SK-N-SH (cell line): ENCODE measurements around the gene YAP1. TPM values are rescaled to one million over a fixed set of nuclear protein-coding genes. Genes with fewer than 3 reads are reported as not detected.

Source experiments
- CTCF ChIA-PET: fragments of 300-600, 350-600 bp; formaldehyde crosslinking; extraction: SDS; loops from one replicate; lab custom pipeline; 2021; lab: Yijun Ruan, JAX
- POLR2A ChIA-PET: fragments of 350-600 bp; sonication (Branson Sonifier 250); formaldehyde crosslinking; extraction: SDS; loops from one replicate; lab custom pipeline; 2020; ENCODE audit warnings: antibody characterized with exemption, inconsistent platforms; lab: Yijun Ruan, JAX
- DNase-seq: peaks from one replicate; pipeline ENCODE4 v3.0.0; 2012
- H2AFZ ChIP-seq: fragments of 200-600 bp; sonication (generic); 2 replicates; pipeline ENCODE4 v1.8.1; 2016; ENCODE audit warnings: antibody characterized with exemption, mild to moderate bottlenecking, low read depth
- H3F3A ChIP-seq: fragments of 200-600 bp; sonication (generic); replicated peaks from 2 replicates; pipeline ENCODE3; 2016; ENCODE audit warnings: antibody characterized with exemption, mild to moderate bottlenecking; ENCODE audit not compliant: insufficient read depth
- H3K27ac ChIP-seq, 2 experiments: fragments of 200-500 bp in 1 of 2; fragments of 200-600 bp in 1 of 2; sonication (Bioruptor generic) in 1 of 2; sonication (generic), shearing (Covaris generic) in 1 of 2; 2 replicates each; pipeline versions ENCODE4 v1.5.1 to v1.6.1; 2014 to 2016; ENCODE audit warnings: low read depth in 2 of 2, inconsistent platforms in 1 of 2, low read length in 1 of 2, mild to moderate bottlenecking in 1 of 2, mixed read lengths in 1 of 2
- H3K27me3 ChIP-seq: fragments of 200-600 bp; sonication (generic), shearing (Covaris generic); 2 replicates; pipeline ENCODE4 v1.6.1; 2016; ENCODE audit warnings: mixed run types; ENCODE audit not compliant: insufficient read depth
- H3K36me3 ChIP-seq, 2 experiments: fragments of 200-500 bp in 1 of 2; fragments of 200-600 bp in 1 of 2; sonication (Bioruptor generic) in 1 of 2; sonication (generic) in 1 of 2; replicated peaks in 1 of 2; 2 replicates each; pipeline versions ENCODE3 to v1.5.1; 2014 to 2016; ENCODE audit warnings: low read length in 1 of 2, mild to moderate bottlenecking in 1 of 2; ENCODE audit not compliant: insufficient read depth in 2 of 2, control insufficient read depth in 1 of 2
- H3K4me1 ChIP-seq, 2 experiments: fragments of 200-500 bp in 1 of 2; fragments of 200-600 bp in 1 of 2; sonication (Bioruptor generic) in 1 of 2; sonication (generic), shearing (Covaris generic) in 1 of 2; 2 replicates each; pipeline versions ENCODE4 v1.5.1 to v1.6.1; 2014 to 2016; ENCODE audit warnings: low read depth in 1 of 2, low read length in 1 of 2, mixed run types in 1 of 2; ENCODE audit not compliant: insufficient read depth in 2 of 2, control insufficient read depth in 1 of 2
- H3K4me2 ChIP-seq: fragments of 200-600 bp; sonication (generic), shearing (Covaris generic); 2 replicates; pipeline ENCODE4 v1.6.1; 2017; ENCODE audit warnings: mixed run types
- H3K4me3 ChIP-seq, 2 experiments: fragments of 200-500 bp in 1 of 2; fragments of 200-600 bp in 1 of 2; sonication (Bioruptor generic) in 1 of 2; sonication (generic), shearing (Covaris generic) in 1 of 2; 2 replicates each; pipeline versions ENCODE4 v1.5.1 to v1.8.1; 2014 to 2016; ENCODE audit warnings: low read depth in 2 of 2, inconsistent platforms in 1 of 2, low read length in 1 of 2, mild to moderate bottlenecking in 1 of 2, mixed read lengths in 1 of 2, moderate library complexity in 1 of 2
- H3K79me2 ChIP-seq: fragments of 200-600 bp; sonication (generic); 2 replicates; pipeline ENCODE4 v1.8.1; 2017; ENCODE audit warnings: mild to moderate bottlenecking; ENCODE audit not compliant: insufficient read depth
- H3K9ac ChIP-seq: fragments of 200-600 bp; sonication (generic); 2 replicates; pipeline ENCODE4 v1.6.1; 2017; ENCODE audit warnings: mixed run types
- H3K9me2 ChIP-seq: fragments of 200-600 bp; sonication (generic); 2 replicates; pipeline ENCODE4 v1.6.1; 2017; ENCODE audit warnings: mixed run types
- H3K9me3 ChIP-seq: fragments of 200-600 bp; sonication (generic); 2 replicates; pipeline ENCODE4 v1.6.1; 2017; ENCODE audit warnings: mixed run types, mild to moderate bottlenecking, moderate library complexity
- H4K20me1 ChIP-seq: fragments of 200-600 bp; sonication (generic); 2 replicates; pipeline ENCODE4 v1.6.1; 2017; ENCODE audit warnings: mild to moderate bottlenecking, mixed run types; ENCODE audit not compliant: insufficient read depth
- ELF1 ChIP-seq: IDR thresholded peaks from 2 replicates; pipeline ENCODE4 v1.4.0; 2012
- EP300 ChIP-seq, 2 experiments: IDR thresholded peaks; 2 replicates each; pipeline versions ENCODE4 v1.4.0 to v1.6.1; 2012; ENCODE audit warnings: borderline replicate concordance in 1 of 2, low read depth in 1 of 2, low read length in 1 of 2
- FOSL2 ChIP-seq: IDR thresholded peaks from 2 replicates; pipeline ENCODE4 v1.4.0; 2012; ENCODE audit warnings: low read depth, mild to moderate bottlenecking, moderate library complexity, borderline replicate concordance
- FOXJ3 ChIP-seq: sonication (generic); formaldehyde crosslinking; IDR thresholded peaks from 2 replicates; pipeline ENCODE4 v1.5.1; 2020; ENCODE audit warnings: mild to moderate bottlenecking, missing genetic modification reagents
- MEF2A ChIP-seq: IDR thresholded peaks from 2 replicates; pipeline ENCODE4 v1.4.0; 2012; ENCODE audit warnings: low read depth, borderline replicate concordance
- MXI1 ChIP-seq: IDR thresholded peaks from 2 replicates; pipeline ENCODE4 v1.6.1; 2012; ENCODE audit warnings: mild to moderate bottlenecking, low read depth, low read length, improper control_type of control experiment
- NRF1 ChIP-seq: IDR thresholded peaks from 2 replicates; pipeline ENCODE4 v1.6.1; 2012; ENCODE audit warnings: low read depth, mild to moderate bottlenecking, low read length
- RAD21 ChIP-seq: IDR thresholded peaks from 2 replicates; pipeline ENCODE4 v1.6.1; 2012; ENCODE audit warnings: mild to moderate bottlenecking, low read length
- RCOR1 ChIP-seq: fragments of 150-350 bp; IDR thresholded peaks from 2 replicates; pipeline ENCODE4 v1.6.1; 2017; ENCODE audit warnings: antibody characterized with exemption, low read length
- RFX5 ChIP-seq: IDR thresholded peaks from 2 replicates; pipeline ENCODE4 v1.6.1; 2012; ENCODE audit warnings: mild to moderate bottlenecking, improper control_type of control experiment, low read length
- SIN3A ChIP-seq: IDR thresholded peaks from 2 replicates; pipeline ENCODE4 v1.6.1; 2012; ENCODE audit warnings: low read depth, mild to moderate bottlenecking, low read length, moderate library complexity, borderline replicate concordance
- SMC3 ChIP-seq: IDR thresholded peaks from 2 replicates; pipeline ENCODE4 v1.6.1; 2012; ENCODE audit warnings: low read depth, low read length, improper control_type of control experiment
- TAF1 ChIP-seq: IDR thresholded peaks from 2 replicates; pipeline ENCODE4 v1.6.1; 2012; ENCODE audit warnings: low read depth, mild to moderate bottlenecking, low read length, moderate library complexity, borderline replicate concordance
- TEAD4 ChIP-seq: IDR thresholded peaks from 2 replicates; pipeline ENCODE4 v1.4.0; 2012; ENCODE audit warnings: mild to moderate bottlenecking, borderline replicate concordance; ENCODE audit not compliant: insufficient read depth
- WGBS: methylation state at CpG from one replicate; pipeline ENCODE4 v1.1.6; 2017; ENCODE audit warnings: low lambda C conversion rate; 5-methylcytosine and 5-hydroxymethylcytosine counted together
- polyA plus RNA-seq, 3 experiments: library from polyadenylated mRNA; depleted of rRNA; stranded (reverse); fragments of >200 nt; gene quantifications; 2 replicates each; pipeline ENCODE4 v1.2.3, GENCODE V29; 2012
- TF ChIP-seq, protein P1 (sequence below): fragments of 150-350 bp; IDR thresholded peaks from 2 replicates; pipeline ENCODE4 v1.6.1; 2016; ENCODE audit warnings: mild to moderate bottlenecking, low read depth, low read length
- TF ChIP-seq, protein P2 (sequence below): IDR thresholded peaks from 2 replicates; pipeline ENCODE4 v1.6.1; 2012; ENCODE audit warnings: mild to moderate bottlenecking, low read depth, low read length, moderate library complexity
- TF ChIP-seq, protein P3 (sequence below): IDR thresholded peaks from 2 replicates; pipeline ENCODE4 v1.4.0; 2012; ENCODE audit warnings: low read depth
- TF ChIP-seq, protein P4 (sequence below): IDR thresholded peaks from 2 replicates; pipeline ENCODE4 v1.4.0; 2012; ENCODE audit warnings: low read depth, borderline replicate concordance
- TF ChIP-seq, protein P5 (sequence below): fragments of 150-350 bp; IDR thresholded peaks from 2 replicates; pipeline ENCODE4 v1.6.1; 2017; ENCODE audit warnings: antibody characterized with exemption, low read length, low read depth, borderline replicate concordance

The YAP1 gene
- polyA plus RNA-seq, 1 of the 3 experiments (the other 2 are of a cell fraction): 53.2 TPM

DNA sequence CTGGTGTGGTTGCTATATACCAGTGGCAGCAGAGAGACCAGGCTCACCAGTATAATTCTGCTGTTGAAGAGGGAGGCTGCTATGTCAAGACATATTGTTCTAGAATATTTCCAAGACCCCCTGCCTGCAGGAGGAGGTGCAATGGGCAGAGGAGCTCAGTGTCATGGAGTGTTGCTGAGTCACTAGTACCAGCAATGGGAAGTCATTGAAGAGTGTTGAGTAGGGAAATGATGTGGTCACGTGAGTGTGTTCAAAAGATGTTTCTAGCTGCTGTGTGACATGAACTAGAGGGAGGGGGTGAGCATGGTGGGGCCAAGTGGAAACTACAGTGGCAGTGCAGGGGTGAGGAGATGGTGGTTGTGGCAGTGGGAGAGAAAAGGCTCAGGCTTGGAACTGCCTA, 130.8 kb downstream of the YAP1 start:
- ChIA-PET CTCF (no interaction called here), POLR2A (no interaction called here)
- no peak overlapping the region for H3K9ac ChIP-seq
- H3K36me3 ChIP-seq: no peaks in the 10 kb centered on the region
- no peaks in the 10 kb centered on the region for H3K27me3 ChIP-seq
- 91% methylated on average over 1 of the region's 1 CpG for WGBS
- H3K4me2 ChIP-seq: no peak overlapping the region
- H4K20me1 ChIP-seq: no peaks in the 10 kb centered on the region
- no peaks in the 10 kb centered on the region for H3K9me2 ChIP-seq
- peak overlapping the region in 1 of 2 experiments; percentile 54; a peak in 1 of 4 replicates for H3K27ac ChIP-seq
- H3K4me3 ChIP-seq: no peak overlapping the region
- peaks cover 16% of the 10 kb centered on the region for H3F3A ChIP-seq
- H3K79me2 ChIP-seq: no peaks in the 10 kb centered on the region
- DNase-seq: no peak
- H3K4me1 ChIP-seq: 0 out of 4 replicates have a peak, but pooled peaks cover 0 to 10% of the 10 kb centered on the region in 2 experiments
- no peaks in the 10 kb centered on the region for H3K9me3 ChIP-seq
- TF ChIP-seq SIN3A (no peak), SMC3 (no peak), RCOR1 (no peak), NRF1 (no peak), TAF1 (no peak), FOXJ3 (CRISPR knock-in tag) (no peak), FOSL2 (no peak), EP300 (IDR thresholded peaks at IDR 0.05; ENCODE audit: borderline replicate concordance in 1 of 2, low read depth in 1 of 2, low read length in 1 of 2) (no peak), MEF2A (no peak), RFX5 (no peak), TEAD4 (no peak), MXI1 (no peak), ELF1 (no peak), RAD21 (no peak)
- TF ChIP-seq, protein P1, sequence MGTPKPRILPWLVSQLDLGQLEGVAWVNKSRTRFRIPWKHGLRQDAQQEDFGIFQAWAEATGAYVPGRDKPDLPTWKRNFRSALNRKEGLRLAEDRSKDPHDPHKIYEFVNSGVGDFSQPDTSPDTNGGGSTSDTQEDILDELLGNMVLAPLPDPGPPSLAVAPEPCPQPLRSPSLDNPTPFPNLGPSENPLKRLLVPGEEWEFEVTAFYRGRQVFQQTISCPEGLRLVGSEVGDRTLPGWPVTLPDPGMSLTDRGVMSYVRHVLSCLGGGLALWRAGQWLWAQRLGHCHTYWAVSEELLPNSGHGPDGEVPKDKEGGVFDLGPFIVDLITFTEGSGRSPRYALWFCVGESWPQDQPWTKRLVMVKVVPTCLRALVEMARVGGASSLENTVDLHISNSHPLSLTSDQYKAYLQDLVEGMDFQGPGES: no peak
- TF ChIP-seq, protein P2, sequence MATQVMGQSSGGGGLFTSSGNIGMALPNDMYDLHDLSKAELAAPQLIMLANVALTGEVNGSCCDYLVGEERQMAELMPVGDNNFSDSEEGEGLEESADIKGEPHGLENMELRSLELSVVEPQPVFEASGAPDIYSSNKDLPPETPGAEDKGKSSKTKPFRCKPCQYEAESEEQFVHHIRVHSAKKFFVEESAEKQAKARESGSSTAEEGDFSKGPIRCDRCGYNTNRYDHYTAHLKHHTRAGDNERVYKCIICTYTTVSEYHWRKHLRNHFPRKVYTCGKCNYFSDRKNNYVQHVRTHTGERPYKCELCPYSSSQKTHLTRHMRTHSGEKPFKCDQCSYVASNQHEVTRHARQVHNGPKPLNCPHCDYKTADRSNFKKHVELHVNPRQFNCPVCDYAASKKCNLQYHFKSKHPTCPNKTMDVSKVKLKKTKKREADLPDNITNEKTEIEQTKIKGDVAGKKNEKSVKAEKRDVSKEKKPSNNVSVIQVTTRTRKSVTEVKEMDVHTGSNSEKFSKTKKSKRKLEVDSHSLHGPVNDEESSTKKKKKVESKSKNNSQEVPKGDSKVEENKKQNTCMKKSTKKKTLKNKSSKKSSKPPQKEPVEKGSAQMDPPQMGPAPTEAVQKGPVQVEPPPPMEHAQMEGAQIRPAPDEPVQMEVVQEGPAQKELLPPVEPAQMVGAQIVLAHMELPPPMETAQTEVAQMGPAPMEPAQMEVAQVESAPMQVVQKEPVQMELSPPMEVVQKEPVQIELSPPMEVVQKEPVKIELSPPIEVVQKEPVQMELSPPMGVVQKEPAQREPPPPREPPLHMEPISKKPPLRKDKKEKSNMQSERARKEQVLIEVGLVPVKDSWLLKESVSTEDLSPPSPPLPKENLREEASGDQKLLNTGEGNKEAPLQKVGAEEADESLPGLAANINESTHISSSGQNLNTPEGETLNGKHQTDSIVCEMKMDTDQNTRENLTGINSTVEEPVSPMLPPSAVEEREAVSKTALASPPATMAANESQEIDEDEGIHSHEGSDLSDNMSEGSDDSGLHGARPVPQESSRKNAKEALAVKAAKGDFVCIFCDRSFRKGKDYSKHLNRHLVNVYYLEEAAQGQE: no peak
- TF ChIP-seq, protein P3, sequence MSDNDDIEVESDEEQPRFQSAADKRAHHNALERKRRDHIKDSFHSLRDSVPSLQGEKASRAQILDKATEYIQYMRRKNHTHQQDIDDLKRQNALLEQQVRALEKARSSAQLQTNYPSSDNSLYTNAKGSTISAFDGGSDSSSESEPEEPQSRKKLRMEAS: no peak
- TF ChIP-seq, protein P4, sequence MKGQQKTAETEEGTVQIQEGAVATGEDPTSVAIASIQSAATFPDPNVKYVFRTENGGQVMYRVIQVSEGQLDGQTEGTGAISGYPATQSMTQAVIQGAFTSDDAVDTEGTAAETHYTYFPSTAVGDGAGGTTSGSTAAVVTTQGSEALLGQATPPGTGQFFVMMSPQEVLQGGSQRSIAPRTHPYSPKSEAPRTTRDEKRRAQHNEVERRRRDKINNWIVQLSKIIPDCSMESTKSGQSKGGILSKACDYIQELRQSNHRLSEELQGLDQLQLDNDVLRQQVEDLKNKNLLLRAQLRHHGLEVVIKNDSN: no peak
- TF ChIP-seq, protein P5, sequence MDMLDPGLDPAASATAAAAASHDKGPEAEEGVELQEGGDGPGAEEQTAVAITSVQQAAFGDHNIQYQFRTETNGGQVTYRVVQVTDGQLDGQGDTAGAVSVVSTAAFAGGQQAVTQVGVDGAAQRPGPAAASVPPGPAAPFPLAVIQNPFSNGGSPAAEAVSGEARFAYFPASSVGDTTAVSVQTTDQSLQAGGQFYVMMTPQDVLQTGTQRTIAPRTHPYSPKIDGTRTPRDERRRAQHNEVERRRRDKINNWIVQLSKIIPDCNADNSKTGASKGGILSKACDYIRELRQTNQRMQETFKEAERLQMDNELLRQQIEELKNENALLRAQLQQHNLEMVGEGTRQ: no peak
- H2AFZ ChIP-seq: no peak overlapping the region
